ENCODE data around the gene GRIN2A. TPM values are rescaled to one million over a fixed set of nuclear protein-coding genes. Genes with fewer than 3 reads are reported as not detected.

The GRIN2A gene
- total and polyA plus RNA-seq, 4 donors = 11.2 to 42.6 (median 20.0) TPM

DNA sequence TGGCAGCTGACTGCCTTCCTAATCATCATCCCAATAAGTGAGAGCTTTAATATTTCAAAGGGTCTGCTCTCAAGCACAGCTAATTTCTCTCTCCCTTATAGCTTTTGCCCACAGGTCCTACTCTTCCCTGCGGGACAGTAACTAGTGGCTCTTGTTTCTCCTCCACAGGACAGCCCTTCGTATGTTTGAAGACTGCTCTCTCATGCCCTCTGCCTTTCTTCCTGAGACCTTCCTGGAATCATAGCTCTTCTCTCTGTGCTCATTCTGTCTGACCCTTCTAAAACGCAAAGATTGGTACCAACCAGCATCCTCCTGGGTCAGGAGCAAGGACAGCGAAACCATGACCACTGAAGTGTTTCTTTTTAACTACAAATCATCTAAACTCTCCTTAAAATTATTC is 168.9 kb downstream of the GRIN2A start:
- WGBS (ENCODE audit: insufficient coverage) = 74% methylated on average over 4 of the region's 4 CpGs
- DNase-seq (ENCODE audit: low read depth in 4 of 6, low spot score in 6 of 6) = peak in 1 of 6 donors; percentile 28
- no peak overlapping the region for H3K4me3 ChIP-seq (ENCODE audit: low read depth, low read length)
- H3K27ac ChIP-seq (ENCODE audit: low read depth, low read length) = no peak overlapping the region
- H3K36me3 ChIP-seq (ENCODE audit: control insufficient read depth, insufficient read depth, low read length) = no peaks in the 10 kb centered on the region
- no peaks in the 10 kb centered on the region for H3K9me3 ChIP-seq (ENCODE audit: control insufficient read depth, insufficient read depth, low read length)
- peaks cover 3% of the 10 kb centered on the region for H3K4me1 ChIP-seq (ENCODE audit: control insufficient read depth, insufficient read depth, low read length)
- H3K27me3 ChIP-seq (ENCODE audit: control insufficient read depth, insufficient read depth, low read length) = no peaks in the 10 kb centered on the region

GRCh38 chr16:10009684-10010083 is 172.5 kb downstream of the GRIN2A start:
- DNase-seq (ENCODE audit: low read depth in 4 of 6, low spot score in 6 of 6) = peak in 3 of 6 donors; percentile 3 to 49 (median 28)
- peaks cover 2% of the 10 kb centered on the region for H3K9me3 ChIP-seq (ENCODE audit: control insufficient read depth, insufficient read depth, low read length)
- peaks cover 3% of the 10 kb centered on the region for H3K4me1 ChIP-seq (ENCODE audit: control insufficient read depth, insufficient read depth, low read length)
- no peak overlapping the region for H3K27ac ChIP-seq (ENCODE audit: low read depth, low read length)
- H3K27me3 ChIP-seq (ENCODE audit: control insufficient read depth, insufficient read depth, low read length) = no peaks in the 10 kb centered on the region
- H3K4me3 ChIP-seq (ENCODE audit: low read depth, low read length) = no peak overlapping the region
- WGBS (ENCODE audit: insufficient coverage) = 62% methylated on average over 5 of the region's 6 CpGs
- H3K36me3 ChIP-seq (ENCODE audit: control insufficient read depth, insufficient read depth, low read length) = no peaks in the 10 kb centered on the region

- H3K4me1 ChIP-seq (ENCODE audit: control insufficient read depth, insufficient read depth, low read length) = no peaks in the 10 kb centered on the region
- peaks cover 2% of the 10 kb centered on the region for H3K9me3 ChIP-seq (ENCODE audit: control insufficient read depth, insufficient read depth, low read length)
- H3K4me3 ChIP-seq (ENCODE audit: low read depth, low read length) = no peak overlapping the region
- no peak overlapping the region for H3K27ac ChIP-seq (ENCODE audit: low read depth, low read length)
- H3K36me3 ChIP-seq (ENCODE audit: control insufficient read depth, insufficient read depth, low read length) = no peaks in the 10 kb centered on the region
- WGBS (ENCODE audit: insufficient coverage) = 31% methylated on average over 1 of the region's 2 CpGs
- no peaks in the 10 kb centered on the region for H3K27me3 ChIP-seq (ENCODE audit: control insufficient read depth, insufficient read depth, low read length)
- peak in 2 of 6 donors; percentile 42 to 43 for DNase-seq (ENCODE audit: low read depth in 4 of 6, low spot score in 6 of 6)
Observed at GRCh38 chr16:10003486-10003885, 178.7 kb downstream of the GRIN2A start.

DNA sequence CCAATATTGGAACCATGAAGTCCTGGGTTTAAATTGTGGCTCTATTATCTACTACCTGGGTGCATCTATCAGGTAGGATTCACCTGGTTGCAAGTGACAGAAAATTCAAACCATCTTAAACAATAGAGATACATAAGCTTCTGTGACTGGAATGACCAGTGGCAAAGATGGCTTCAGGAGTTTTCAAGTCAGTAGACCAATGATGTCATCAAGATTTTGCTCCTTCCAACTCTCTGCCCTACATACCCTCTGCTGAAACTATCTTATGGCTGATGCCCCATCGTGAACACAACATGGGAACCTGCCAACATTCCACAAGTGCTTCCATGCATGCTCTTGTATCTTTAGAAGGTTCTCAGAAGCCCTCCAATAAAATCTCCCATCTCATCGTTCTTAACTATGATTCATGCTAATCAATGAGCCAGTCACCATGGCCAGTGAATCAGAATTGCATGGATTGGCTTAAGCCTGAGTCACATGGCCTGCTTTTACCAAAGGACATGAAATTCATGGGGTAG is 180.9 kb downstream of the GRIN2A start:
- no peaks in the 10 kb centered on the region for H3K36me3 ChIP-seq (ENCODE audit: control insufficient read depth, insufficient read depth, low read length)
- DNase-seq (ENCODE audit: low read depth in 4 of 6, low spot score in 6 of 6) = no peak
- no peaks in the 10 kb centered on the region for H3K9me3 ChIP-seq (ENCODE audit: control insufficient read depth, insufficient read depth, low read length)
- no peaks in the 10 kb centered on the region for H3K27me3 ChIP-seq (ENCODE audit: control insufficient read depth, insufficient read depth, low read length)
- 95% methylated on average over 2 of the region's 2 CpGs for WGBS (ENCODE audit: insufficient coverage)
- H3K4me3 ChIP-seq (ENCODE audit: low read depth, low read length) = no peak overlapping the region
- H3K4me1 ChIP-seq (ENCODE audit: control insufficient read depth, insufficient read depth, low read length) = no peaks in the 10 kb centered on the region
- no peak overlapping the region for H3K27ac ChIP-seq (ENCODE audit: low read depth, low read length)

- DNase-seq (ENCODE audit: low read depth in 4 of 6, low spot score in 6 of 6) = peak in 1 of 6 donors; percentile 43
- no peaks in the 10 kb centered on the region for H3K36me3 ChIP-seq (ENCODE audit: control insufficient read depth, insufficient read depth, low read length)
- H3K4me3 ChIP-seq (ENCODE audit: low read depth, low read length) = no peak overlapping the region
- H3K27ac ChIP-seq (ENCODE audit: low read depth, low read length) = no peak overlapping the region
- WGBS (ENCODE audit: insufficient coverage) = 31% methylated on average over 3 of the region's 5 CpGs
- H3K9me3 ChIP-seq (ENCODE audit: control insufficient read depth, insufficient read depth, low read length) = no peaks in the 10 kb centered on the region
- no peaks in the 10 kb centered on the region for H3K4me1 ChIP-seq (ENCODE audit: control insufficient read depth, insufficient read depth, low read length)
- H3K27me3 ChIP-seq (ENCODE audit: control insufficient read depth, insufficient read depth, low read length) = no peaks in the 10 kb centered on the region
Observed at GRCh38 chr16:9996221-9996620, 186.0 kb downstream of the GRIN2A start.

DNA sequence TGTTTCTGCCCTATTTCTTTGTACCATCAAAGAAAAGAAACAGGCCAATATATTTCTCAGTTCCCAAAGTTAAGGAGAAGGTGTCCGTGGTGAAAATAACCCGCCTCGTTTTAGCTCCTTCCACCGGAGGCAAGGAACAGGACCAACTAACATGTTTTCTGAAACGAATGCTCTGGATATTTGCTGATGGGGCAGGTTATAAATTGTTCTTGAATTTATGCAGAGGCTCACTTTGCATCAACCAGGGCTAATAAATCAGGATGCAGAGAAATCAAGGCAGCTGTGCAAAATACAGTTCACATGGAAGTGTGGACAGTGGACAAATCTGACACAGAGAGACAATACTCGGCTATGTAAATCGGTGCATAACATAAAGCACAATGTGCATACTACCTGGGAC is 189.8 kb downstream of the GRIN2A start:
- no peaks in the 10 kb centered on the region for H3K27me3 ChIP-seq (ENCODE audit: control insufficient read depth, insufficient read depth, low read length)
- 84% methylated on average over 7 of the region's 7 CpGs for WGBS (ENCODE audit: insufficient coverage)
- no peaks in the 10 kb centered on the region for H3K36me3 ChIP-seq (ENCODE audit: control insufficient read depth, insufficient read depth, low read length)
- no peaks in the 10 kb centered on the region for H3K9me3 ChIP-seq (ENCODE audit: control insufficient read depth, insufficient read depth, low read length)
- H3K27ac ChIP-seq (ENCODE audit: low read depth, low read length) = no peak overlapping the region
- H3K4me1 ChIP-seq (ENCODE audit: control insufficient read depth, insufficient read depth, low read length) = no peaks in the 10 kb centered on the region
- no peak for DNase-seq (ENCODE audit: low read depth in 4 of 6, low spot score in 6 of 6)
- H3K4me3 ChIP-seq (ENCODE audit: low read depth, low read length) = no peak overlapping the region

- WGBS (ENCODE audit: insufficient coverage) = no CpG with 5 or more reads among the region's 1 CpG
- no peak for DNase-seq (ENCODE audit: low read depth in 4 of 6, low spot score in 6 of 6)
- Histone ChIP-seq H3K9me3 (ENCODE audit: control insufficient read depth, insufficient read depth, low read length) (no peaks in the 10 kb centered on the region), H3K27me3 (ENCODE audit: control insufficient read depth, insufficient read depth, low read length) (no peaks in the 10 kb centered on the region), H3K4me1 (ENCODE audit: control insufficient read depth, insufficient read depth, low read length) (no peaks in the 10 kb centered on the region), H3K36me3 (ENCODE audit: control insufficient read depth, insufficient read depth, low read length) (no peaks in the 10 kb centered on the region), H3K4me3 (ENCODE audit: low read depth, low read length) (no peak overlapping the region), H3K27ac (ENCODE audit: low read depth, low read length) (no peak overlapping the region)
Observed at GRCh38 chr16:9980981-9981380, 201.2 kb downstream of the GRIN2A start.

- Histone ChIP-seq H3K4me3 (ENCODE audit: low read depth, low read length) (no peak overlapping the region), H3K4me1 (ENCODE audit: control insufficient read depth, insufficient read depth, low read length) (no peaks in the 10 kb centered on the region), H3K36me3 (ENCODE audit: control insufficient read depth, insufficient read depth, low read length) (no peaks in the 10 kb centered on the region), H3K27me3 (ENCODE audit: control insufficient read depth, insufficient read depth, low read length) (no peaks in the 10 kb centered on the region), H3K27ac (ENCODE audit: low read depth, low read length) (no peak overlapping the region), H3K9me3 (ENCODE audit: control insufficient read depth, insufficient read depth, low read length) (no peaks in the 10 kb centered on the region)
- DNase-seq (ENCODE audit: low read depth in 4 of 6, low spot score in 6 of 6) = no peak
- 86% methylated on average over 1 of the region's 2 CpGs for WGBS (ENCODE audit: insufficient coverage)
Observed at GRCh38 chr16:9978160-9978725, 204.0 kb downstream of the GRIN2A start.

- WGBS (ENCODE audit: insufficient coverage) = 40% methylated on average over 1 of the region's 7 CpGs
- Histone ChIP-seq H3K27ac (ENCODE audit: low read depth, low read length) (no peak overlapping the region), H3K4me1 (ENCODE audit: control insufficient read depth, insufficient read depth, low read length) (no peaks in the 10 kb centered on the region), H3K4me3 (ENCODE audit: low read depth, low read length) (no peak overlapping the region), H3K36me3 (ENCODE audit: control insufficient read depth, insufficient read depth, low read length) (no peaks in the 10 kb centered on the region), H3K27me3 (ENCODE audit: control insufficient read depth, insufficient read depth, low read length) (no peaks in the 10 kb centered on the region), H3K9me3 (ENCODE audit: control insufficient read depth, insufficient read depth, low read length) (no peaks in the 10 kb centered on the region)
- DNase-seq (ENCODE audit: low read depth in 4 of 6, low spot score in 6 of 6) = peak in 1 of 6 donors; percentile 32
Observed at GRCh38 chr16:9977333-9977897, 204.8 kb downstream of the GRIN2A start.

DNA sequence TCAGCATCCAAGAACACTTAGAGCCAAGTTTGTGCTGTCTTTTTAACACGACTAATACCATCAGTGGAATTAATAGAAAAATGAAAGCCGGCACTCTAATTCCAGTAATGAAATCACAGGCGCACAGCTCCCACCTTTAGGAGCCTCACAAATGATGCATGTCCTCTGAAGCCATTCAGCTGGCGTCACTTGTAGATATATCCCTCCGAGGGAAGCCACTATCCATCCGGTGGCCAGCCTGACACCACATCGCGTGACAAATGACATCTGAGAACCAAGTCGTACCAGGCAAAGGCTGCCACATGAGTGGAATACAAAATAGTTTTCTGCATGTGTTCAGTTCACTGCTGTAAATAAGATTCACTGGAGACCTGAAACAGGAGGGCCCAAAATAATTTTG is 205.6 kb downstream of the GRIN2A start:
- no peaks in the 10 kb centered on the region for H3K27me3 ChIP-seq (ENCODE audit: control insufficient read depth, insufficient read depth, low read length)
- H3K36me3 ChIP-seq (ENCODE audit: control insufficient read depth, insufficient read depth, low read length) = no peaks in the 10 kb centered on the region
- WGBS (ENCODE audit: insufficient coverage) = 37% methylated on average over 9 of the region's 9 CpGs
- no peaks in the 10 kb centered on the region for H3K9me3 ChIP-seq (ENCODE audit: control insufficient read depth, insufficient read depth, low read length)
- no peak overlapping the region for H3K27ac ChIP-seq (ENCODE audit: low read depth, low read length)
- H3K4me1 ChIP-seq (ENCODE audit: control insufficient read depth, insufficient read depth, low read length) = no peaks in the 10 kb centered on the region
- peak in 2 of 6 donors; percentile 40 to 80 for DNase-seq (ENCODE audit: low read depth in 4 of 6, low spot score in 6 of 6)
- no peak overlapping the region for H3K4me3 ChIP-seq (ENCODE audit: low read depth, low read length)

Data from spinal cord (tissue), 10 donors.